ENCODE results near the gene NEURL1.

Gene NEURL1

GRCh38 chr10:103547391-103547946 is 54.0 kb downstream of the NEURL1 start:
- peaks cover 6% of the 10 kb centered on the region for H3K27me3 Mint-ChIP-seq
- H3K9me3 Mint-ChIP-seq, result no peaks in the 10 kb centered on the region
- no peak for ATAC-seq (ENCODE audit: low read depth)
- no peaks in the 10 kb centered on the region for H3K36me3 Mint-ChIP-seq
- H3K4me3 Mint-ChIP-seq, result no peak overlapping the region
- H3K27ac Mint-ChIP-seq, result peak overlapping the region; percentile 37
- peaks cover 23% of the 10 kb centered on the region for H3K4me1 Mint-ChIP-seq
- DNase-seq (ENCODE audit: low spot score in 2 of 2), result no peak

DNA sequence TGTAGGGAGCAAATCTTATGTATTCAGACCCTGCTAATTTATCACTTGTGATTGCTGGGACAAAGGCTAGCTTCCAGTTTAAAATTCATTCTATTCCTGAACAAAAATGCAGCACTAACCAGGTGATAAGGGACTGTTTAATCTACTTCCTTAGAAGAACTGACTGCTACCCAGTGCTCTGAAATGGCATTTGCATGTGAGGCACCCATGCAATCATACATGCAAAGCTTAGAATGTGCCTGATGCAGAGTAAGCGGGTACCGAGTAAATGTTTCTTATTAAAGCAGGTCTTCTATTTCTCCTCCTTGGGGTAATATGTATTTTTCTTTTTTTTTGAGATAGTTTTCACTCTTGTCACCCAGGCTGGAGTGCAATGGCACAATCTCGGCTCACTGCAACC is 54.5 kb downstream of the NEURL1 start:
- peaks cover 18% of the 10 kb centered on the region for H3K4me1 Mint-ChIP-seq
- DNase-seq (ENCODE audit: low spot score in 2 of 2) (no peak), ATAC-seq (ENCODE audit: low read depth) (peak; percentile 89)
- no peaks in the 10 kb centered on the region for H3K36me3 Mint-ChIP-seq
- H3K27ac Mint-ChIP-seq, result peak overlapping the region; percentile 22
- H3K27me3 Mint-ChIP-seq, result peaks cover 7% of the 10 kb centered on the region
- H3K4me3 Mint-ChIP-seq, result no peak overlapping the region
- no peaks in the 10 kb centered on the region for H3K9me3 Mint-ChIP-seq

- Mint-ChIP-seq H3K27me3 (peaks cover 7% of the 10 kb centered on the region), H3K4me3 (no peak overlapping the region), H3K27ac (no peak overlapping the region), H3K4me1 (peaks cover 13% of the 10 kb centered on the region), H3K36me3 (no peaks in the 10 kb centered on the region), H3K9me3 (no peaks in the 10 kb centered on the region)
- DNase-seq (ENCODE audit: low spot score in 2 of 2) (no peak), ATAC-seq (ENCODE audit: low read depth) (no peak)
Measured at GRCh38 chr10:103548581-103549348, 55.3 kb downstream of the NEURL1 start.

DNA sequence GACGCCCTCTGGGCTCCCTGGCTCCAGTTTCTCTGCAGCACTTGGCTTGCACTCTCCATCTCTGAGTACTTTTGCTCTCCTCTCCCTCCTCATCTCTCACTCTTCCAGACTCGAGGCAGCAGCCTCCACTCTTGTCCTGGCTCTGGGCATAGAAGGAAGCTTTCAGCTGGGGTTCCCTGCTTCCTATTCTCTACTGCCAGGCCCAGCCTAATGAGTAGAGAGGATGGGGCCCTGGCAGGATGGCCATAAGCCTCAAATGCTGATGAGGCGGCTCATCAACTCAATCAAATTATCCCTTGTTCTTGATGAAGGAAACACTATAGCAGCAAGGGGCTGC is 55.8 kb downstream of the NEURL1 start:
- no peak overlapping the region for H3K27ac Mint-ChIP-seq
- H3K4me1 Mint-ChIP-seq, result peaks cover 15% of the 10 kb centered on the region
- ATAC-seq (ENCODE audit: low read depth) (no peak), DNase-seq (ENCODE audit: low spot score in 2 of 2) (no peak)
- no peaks in the 10 kb centered on the region for H3K36me3 Mint-ChIP-seq
- no peak overlapping the region for H3K4me3 Mint-ChIP-seq
- H3K27me3 Mint-ChIP-seq, result peaks cover 10% of the 10 kb centered on the region
- H3K9me3 Mint-ChIP-seq, result no peaks in the 10 kb centered on the region

DNA sequence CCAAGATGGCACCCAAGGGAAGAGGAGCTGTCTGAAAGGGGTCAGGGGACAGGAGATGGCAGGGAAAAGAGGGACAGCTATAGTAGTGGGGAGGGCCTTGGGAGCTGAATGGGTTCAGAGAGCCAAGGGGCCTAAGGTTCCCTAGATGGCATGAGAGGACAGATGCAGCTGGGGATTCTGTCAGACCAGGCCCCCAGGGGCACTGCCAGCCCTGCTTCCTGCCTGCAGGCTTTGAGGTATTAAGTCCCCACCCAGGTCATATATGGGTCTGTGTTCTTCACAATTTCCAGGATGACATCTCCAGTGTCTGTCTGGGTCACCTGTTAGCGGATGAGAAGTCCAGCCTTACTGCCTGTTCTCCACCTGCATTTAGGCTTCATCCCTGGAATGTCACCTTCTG is 56.7 kb downstream of the NEURL1 start:
- Mint-ChIP-seq H3K4me1 (peaks cover 19% of the 10 kb centered on the region), H3K27ac (no peak overlapping the region), H3K36me3 (no peaks in the 10 kb centered on the region), H3K9me3 (no peaks in the 10 kb centered on the region), H3K27me3 (peaks cover 15% of the 10 kb centered on the region), H3K4me3 (no peak overlapping the region)
- ATAC-seq (ENCODE audit: low read depth) (no peak), DNase-seq (ENCODE audit: low spot score in 2 of 2) (no peak)

DNA sequence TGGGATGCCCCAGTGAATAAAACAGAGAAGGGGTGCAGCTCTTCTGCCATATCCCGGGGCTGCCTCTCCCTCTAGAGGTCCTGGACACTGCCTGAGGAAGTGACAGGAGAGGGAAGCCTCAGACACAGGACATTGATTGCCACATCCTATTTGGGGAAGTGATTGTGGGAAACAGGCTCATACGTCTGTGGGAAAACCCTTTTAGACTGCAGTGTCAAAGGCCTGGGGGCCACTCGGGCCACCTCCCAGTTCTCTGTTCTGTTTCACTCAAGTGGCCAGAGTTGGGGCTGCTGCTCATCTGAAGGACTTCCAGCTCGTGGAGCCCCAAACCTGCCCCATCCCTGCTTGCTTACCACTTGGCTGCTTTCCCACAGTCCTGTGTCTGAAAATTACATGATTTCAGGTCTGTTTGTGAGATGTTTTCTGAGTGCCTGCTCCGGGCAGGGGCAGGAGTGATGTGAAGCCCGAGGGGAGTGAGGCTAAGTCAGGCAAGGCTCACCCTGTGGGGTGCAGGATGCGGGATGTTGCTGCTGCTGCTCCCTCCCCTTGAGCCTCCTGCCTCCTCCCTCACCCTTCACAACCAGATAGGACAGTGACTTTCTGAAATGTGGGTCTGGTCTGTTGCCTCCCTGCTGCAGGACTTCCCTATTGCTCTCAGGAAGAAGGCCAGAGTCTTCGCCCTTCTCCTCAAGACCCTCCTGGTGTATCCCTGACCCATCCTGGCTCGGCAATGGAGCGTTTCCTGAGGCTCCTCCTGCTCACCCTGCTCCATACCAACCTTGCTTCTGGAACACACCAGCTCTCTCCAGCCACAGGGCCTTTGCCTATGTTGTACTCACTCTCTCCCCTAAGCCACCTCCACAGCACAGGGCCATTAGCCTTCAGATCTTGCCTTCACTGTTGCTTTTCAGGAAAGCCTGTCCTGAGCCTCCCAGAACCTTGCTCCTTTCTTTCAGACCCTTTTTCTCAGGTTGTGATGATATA is 58.4 kb downstream of the NEURL1 start:
- DNase-seq (ENCODE audit: low spot score in 2 of 2) (no peak), ATAC-seq (ENCODE audit: low read depth) (no peak)
- peaks cover 19% of the 10 kb centered on the region for H3K4me1 Mint-ChIP-seq
- H3K36me3 Mint-ChIP-seq, result no peaks in the 10 kb centered on the region
- no peaks in the 10 kb centered on the region for H3K9me3 Mint-ChIP-seq
- H3K27ac Mint-ChIP-seq, result no peak overlapping the region
- H3K27me3 Mint-ChIP-seq, result peaks cover 18% of the 10 kb centered on the region
- H3K4me3 Mint-ChIP-seq, result no peak overlapping the region

- no peak overlapping the region for H3K27ac Mint-ChIP-seq
- ATAC-seq (ENCODE audit: low read depth) (no peak), DNase-seq (ENCODE audit: low spot score in 2 of 2) (no peak)
- no peaks in the 10 kb centered on the region for H3K9me3 Mint-ChIP-seq
- peaks cover 20% of the 10 kb centered on the region for H3K27me3 Mint-ChIP-seq
- no peaks in the 10 kb centered on the region for H3K36me3 Mint-ChIP-seq
- no peak overlapping the region for H3K4me3 Mint-ChIP-seq
- H3K4me1 Mint-ChIP-seq, result peaks cover 10% of the 10 kb centered on the region
Measured at GRCh38 chr10:103552856-103553742, 59.6 kb downstream of the NEURL1 start.

- Mint-ChIP-seq H3K4me1 (peaks cover 10% of the 10 kb centered on the region), H3K4me3 (peak overlapping the region; percentile 21), H3K36me3 (no peaks in the 10 kb centered on the region), H3K27me3 (peaks cover 22% of the 10 kb centered on the region), H3K9me3 (no peaks in the 10 kb centered on the region), H3K27ac (no peak overlapping the region)
- DNase-seq (ENCODE audit: low spot score in 2 of 2) (no peak), ATAC-seq (ENCODE audit: low read depth) (no peak)
Measured at GRCh38 chr10:103553743-103554487, 60.4 kb downstream of the NEURL1 start.

DNA sequence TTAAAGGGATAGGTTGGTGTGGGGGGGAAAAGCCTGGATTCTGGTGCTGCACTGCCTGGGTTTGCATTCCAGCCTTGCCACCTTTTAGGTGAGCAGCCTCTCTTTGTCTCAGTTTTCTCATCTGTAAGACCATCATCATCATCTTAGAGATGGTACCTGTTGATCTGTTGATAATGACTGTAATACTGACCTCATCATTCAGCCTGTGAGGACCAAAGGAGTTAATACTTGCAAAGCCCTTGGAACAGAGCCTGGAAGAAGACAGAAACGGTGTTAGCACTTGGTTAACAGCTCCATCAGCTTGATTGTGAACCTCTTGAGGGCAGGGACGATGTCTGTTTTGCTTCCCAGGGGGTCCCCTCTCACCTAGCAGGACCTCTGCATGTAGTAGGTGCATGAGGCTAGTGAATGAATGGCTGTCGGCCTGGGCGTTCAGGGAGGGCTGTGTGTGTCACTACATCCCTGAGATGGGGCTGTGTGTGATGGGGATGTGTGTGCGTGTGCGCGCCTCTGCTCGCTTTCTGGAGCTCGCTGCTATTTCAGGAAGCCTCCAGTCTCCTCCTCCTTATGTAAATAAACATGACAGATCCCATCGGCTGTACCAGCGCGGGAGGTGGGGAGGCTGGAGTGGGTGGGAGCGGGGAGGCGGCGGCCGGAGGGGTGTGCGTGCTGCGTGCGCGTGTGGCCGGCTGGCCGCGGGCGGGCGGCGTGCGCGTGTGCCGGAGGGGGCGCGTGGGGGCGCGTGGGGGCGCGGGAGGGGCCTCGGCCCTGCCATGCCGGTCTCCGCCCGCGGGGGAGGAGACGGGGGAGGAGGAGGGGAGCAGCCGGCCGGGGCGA is 61.2 kb downstream of the NEURL1 start:
- Mint-ChIP-seq H3K9me3 (no peaks in the 10 kb centered on the region), H3K4me1 (peaks cover 7% of the 10 kb centered on the region), H3K4me3 (peak overlapping the region; percentile 74), H3K36me3 (no peaks in the 10 kb centered on the region), H3K27ac (no peak overlapping the region), H3K27me3 (peaks cover 26% of the 10 kb centered on the region)
- DNase-seq (ENCODE audit: low spot score in 2 of 2) (no peak), ATAC-seq (ENCODE audit: low read depth) (peak; percentile 56)

DNA sequence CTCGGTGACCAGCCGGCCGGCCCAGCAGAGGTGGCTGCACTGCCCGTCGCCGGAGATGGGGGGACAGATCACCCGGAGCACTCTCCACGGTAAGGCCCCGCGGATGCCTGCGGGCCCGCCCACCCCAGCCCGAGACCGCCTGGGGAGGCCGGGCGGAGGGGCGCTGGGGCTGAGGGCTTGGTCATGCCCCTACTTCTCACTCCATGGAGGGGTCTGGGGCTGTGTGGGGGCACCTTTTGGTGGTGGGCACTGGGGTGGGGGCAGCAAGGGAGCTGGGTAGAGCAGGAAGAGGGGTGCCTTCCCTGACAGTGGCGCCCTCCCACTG is 61.8 kb downstream of the NEURL1 start:
- no peak overlapping the region for H3K27ac Mint-ChIP-seq
- peaks cover 26% of the 10 kb centered on the region for H3K27me3 Mint-ChIP-seq
- H3K4me3 Mint-ChIP-seq, result no peak overlapping the region
- no peaks in the 10 kb centered on the region for H3K36me3 Mint-ChIP-seq
- H3K9me3 Mint-ChIP-seq, result no peaks in the 10 kb centered on the region
- ATAC-seq (ENCODE audit: low read depth) (peak; percentile 12), DNase-seq (ENCODE audit: low spot score in 2 of 2) (no peak)
- peaks cover 7% of the 10 kb centered on the region for H3K4me1 Mint-ChIP-seq

- no peak for DNase-seq (ENCODE audit: low spot score in 2 of 2)
- Mint-ChIP-seq H3K4me3 (peak overlapping the region; percentile 16), H3K27me3 (peaks cover 26% of the 10 kb centered on the region), H3K9me3 (no peaks in the 10 kb centered on the region), H3K4me1 (peaks cover 7% of the 10 kb centered on the region), H3K36me3 (no peaks in the 10 kb centered on the region), H3K27ac (no peak overlapping the region)
- ATAC-seq (ENCODE audit: low read depth), result no peak
Measured at GRCh38 chr10:103555712-103556111, 62.2 kb downstream of the NEURL1 start.

DNA sequence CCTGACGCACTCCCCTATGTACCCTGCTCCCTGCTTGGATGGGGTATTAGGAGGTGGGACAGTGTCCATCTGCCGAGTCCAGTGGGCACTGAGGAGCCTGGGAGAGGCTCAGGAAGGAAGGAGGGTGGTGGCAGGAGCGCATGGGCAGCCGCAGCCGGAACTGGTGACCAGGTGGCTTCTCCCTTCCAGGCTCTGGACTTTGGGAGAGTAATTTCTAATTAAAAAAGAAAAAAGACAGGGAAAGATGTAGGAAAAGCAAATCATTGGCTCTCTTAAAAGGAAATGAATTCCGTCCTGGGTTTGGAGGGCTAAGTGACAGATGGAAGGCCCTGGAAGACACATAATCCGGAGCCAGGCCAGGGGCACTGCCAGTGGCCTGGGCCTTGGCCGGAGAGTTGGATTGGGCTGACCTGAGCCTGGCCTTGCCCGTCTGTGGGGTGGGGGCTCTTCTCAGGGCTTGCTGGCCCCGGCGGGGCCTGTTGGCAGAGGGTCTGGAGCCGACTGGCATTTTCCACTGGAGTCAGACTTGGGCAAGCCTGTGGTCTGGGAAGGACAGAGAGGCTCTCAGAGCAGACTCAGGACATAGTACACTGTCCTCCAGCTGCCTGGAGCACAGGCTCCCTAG is 63.0 kb downstream of the NEURL1 start:
- no peak for ATAC-seq (ENCODE audit: low read depth)
- Mint-ChIP-seq H3K4me1 (peaks cover 7% of the 10 kb centered on the region), H3K4me3 (no peak overlapping the region), H3K9me3 (no peaks in the 10 kb centered on the region), H3K36me3 (no peaks in the 10 kb centered on the region), H3K27me3 (peaks cover 26% of the 10 kb centered on the region), H3K27ac (no peak overlapping the region)
- DNase-seq (ENCODE audit: low spot score in 2 of 2), result no peak

All from memory B cell (primary cell).